HepG2 (cell line): Measurements from ENCODE around the gene PLEKHN1. TPM values are rescaled to one million over a fixed set of nuclear protein-coding genes. Genes with fewer than 3 reads are reported as not detected.
A peak's percentile ranks its signal among the peaks of the same experiment; 100 is the strongest.

Experiments used
- ATAC-seq: fragments of 200-7000 bp; cut with Tn5 transposase; 3 replicates; pipeline ENCODE4 v1.9.1; 2020; ENCODE audit warnings: mild to moderate bottlenecking, moderate library complexity
- Bru-seq: library from RNA; stranded (reverse); fragments of 400-500 nt; gene quantifications from one replicate; lab custom pipeline; 2021; lab: Mats Ljungman, UMichigan
- BruChase-seq, 2 experiments: library from RNA; stranded (reverse); fragments of 400-500 nt; gene quantifications; one replicate each; lab custom pipeline; 2021; lab: Mats Ljungman, UMichigan
- BruUV-seq: library from RNA; stranded (reverse); fragments of 400-500 nt; replicated peaks from 2 replicates; lab custom pipeline; 2021; lab: Mats Ljungman, UMichigan
- CTCF ChIA-PET: fragments of 300-600 bp; formaldehyde crosslinking; extraction: SDS; loops from one replicate; lab custom pipeline; 2021; ENCODE audit warnings: low total read pairs, inconsistent platforms, low intra/inter-chr PET ratio; lab: Yijun Ruan, JAX
- POLR2A ChIA-PET: fragments of 350-600 bp; sonication (Branson Sonifier 250); formaldehyde crosslinking; loops from one replicate; lab custom pipeline; 2020; ENCODE audit warnings: antibody characterized with exemption, inconsistent platforms; lab: Yijun Ruan, JAX
- DNase-seq: peaks from one replicate; pipeline ENCODE4 v3.0.0-alpha.2; 2015; ENCODE audit warnings: low spot score
- FAIRE-seq: peaks from 3 replicates; lab custom pipeline; 2011; peaks lifted over from hg19 to GRCh38; lab: Jason Lieb, UNC
- H2AFZ ChIP-seq: one replicate; pipeline ENCODE4 v1.6.1; 2011; ENCODE audit warnings: low read length, inconsistent platforms
- H3K27ac ChIP-seq: fragments of 300-600 bp; 3 replicates; pipeline ENCODE4 v1.8.0; 2011; ENCODE audit warnings: mixed run types, mild to moderate bottlenecking, mixed read lengths, low read length, inconsistent platforms; ENCODE audit not compliant: insufficient read depth; ENCODE audit errors: extremely low read length
- H3K27me3 ChIP-seq, 2 experiments: fragments of 200-600 bp in 1 of 2; 2 replicates in 1 of 2; 3 replicates in 1 of 2; pipeline versions ENCODE4 v1.6.0 to v1.8.0; 2011; ENCODE audit warnings: low read length in 2 of 2, mild to moderate bottlenecking in 2 of 2, moderate library complexity in 2 of 2, inconsistent platforms in 1 of 2; ENCODE audit not compliant: insufficient read depth in 2 of 2, control insufficient read depth in 1 of 2
- H3K36me3 ChIP-seq, 2 experiments: fragments of 200-600 bp in 1 of 2; replicated peaks in 1 of 2; 2 replicates in 1 of 2; 3 replicates in 1 of 2; pipeline versions ENCODE4 v1.5.1 to v1.8.0; 2011; ENCODE audit warnings: low read length in 2 of 2, inconsistent platforms in 1 of 2; ENCODE audit not compliant: insufficient read depth in 2 of 2, control insufficient read depth in 1 of 2
- H3K4me1 ChIP-seq: 2 replicates; pipeline ENCODE4 v1.5.1; 2012; ENCODE audit warnings: low read length, inconsistent platforms; ENCODE audit not compliant: insufficient read depth
- H3K4me2 ChIP-seq: 2 replicates; pipeline ENCODE4 v1.6.0; 2011; ENCODE audit warnings: low read depth, low read length, inconsistent platforms
- H3K4me3 ChIP-seq, 3 experiments: fragments of 200-600 bp in 1 of 3; sonication (generic), shearing (Covaris generic) in 1 of 3; replicated peaks in 1 of 3; 2 replicates each; pipeline ENCODE4 v1.5.1; 2011 to 2016; ENCODE audit warnings: low read length in 3 of 3, inconsistent platforms in 2 of 3, low read depth in 2 of 3, mild to moderate bottlenecking in 2 of 3, control low read depth in 1 of 3, mixed read lengths in 1 of 3; ENCODE audit not compliant: insufficient read depth in 1 of 3
- H3K79me2 ChIP-seq: one replicate; pipeline ENCODE4 v1.6.1; 2011; ENCODE audit warnings: low read length, inconsistent platforms; ENCODE audit not compliant: insufficient read depth
- H3K9ac ChIP-seq: 2 replicates; pipeline ENCODE4 v1.6.0; 2011; ENCODE audit warnings: mild to moderate bottlenecking, low read depth, low read length, inconsistent platforms; ENCODE audit not compliant: insufficient read depth
- H3K9me3 ChIP-seq: 2 replicates; pipeline ENCODE4 v1.5.1; 2012; ENCODE audit warnings: mild to moderate bottlenecking, low read length
- H4K20me1 ChIP-seq: 2 replicates; pipeline ENCODE4 v1.6.0; 2011; ENCODE audit warnings: inconsistent platforms, mild to moderate bottlenecking, low read length, moderate library complexity; ENCODE audit not compliant: insufficient read depth
- ATF3 ChIP-seq: sonication (generic); formaldehyde crosslinking; IDR thresholded peaks from 2 replicates; pipeline ENCODE4 v1.4.0; 2020; ENCODE audit warnings: missing genetic modification reagents
- ATF7-NPFF ChIP-seq: sonication (generic); formaldehyde crosslinking; IDR thresholded peaks from 2 replicates; pipeline ENCODE4 v1.8.1; 2023; ENCODE audit warnings: mild to moderate bottlenecking, low read depth, missing genetic modification reagents, moderate library complexity
- DZIP1 ChIP-seq: sonication (generic); formaldehyde crosslinking; IDR thresholded peaks from 2 replicates; pipeline ENCODE4 v1.5.0; 2020; ENCODE audit warnings: mild to moderate bottlenecking, missing genetic modification reagents
- GATA4 ChIP-seq: sonication (generic); IDR thresholded peaks from 2 replicates; pipeline ENCODE4 v1.6.1; 2016; ENCODE audit warnings: antibody characterized with exemption, low read depth, borderline replicate concordance
- KLF15 ChIP-seq: sonication (generic); formaldehyde crosslinking; IDR thresholded peaks from 2 replicates; pipeline ENCODE4 v1.8.1; 2023; ENCODE audit warnings: borderline replicate concordance, mild to moderate bottlenecking, inconsistent platforms, missing genetic modification reagents, mixed read lengths
- KLF16 ChIP-seq, 2 experiments: sonication (generic) in 1 of 2; formaldehyde crosslinking in 1 of 2; IDR thresholded peaks; 2 replicates each; pipeline versions ENCODE4 v1.6.1 to v1.8.0; 2016 to 2023; ENCODE audit warnings: missing genetic modification reagents in 2 of 2, missing compliant biosample characterization in 1 of 2
- NAIF1 ChIP-seq: sonication (generic); formaldehyde crosslinking; IDR thresholded peaks from 2 replicates; pipeline ENCODE4 v1.5.0; 2020; ENCODE audit warnings: mild to moderate bottlenecking, missing genetic modification reagents, borderline replicate concordance
- PATZ1 ChIP-seq: sonication (generic); formaldehyde crosslinking; IDR thresholded peaks from 2 replicates; pipeline ENCODE4 v1.4.0; 2020; ENCODE audit warnings: missing genetic modification reagents
- SRSF1 ChIP-seq: fragments of 200-400 bp; formaldehyde crosslinking; optimal IDR thresholded peaks from 2 replicates; pipeline ENCODE3; 2017; ENCODE audit warnings: mild to moderate bottlenecking, low read depth, low read length, moderate library complexity
- SRY ChIP-seq: sonication (generic); formaldehyde crosslinking; IDR thresholded peaks from 2 replicates; pipeline ENCODE4 v1.8.0; 2022; ENCODE audit warnings: mild to moderate bottlenecking, missing genetic modification reagents
- ZNF501 ChIP-seq: sonication (generic); formaldehyde crosslinking; IDR thresholded peaks from 2 replicates; pipeline ENCODE4 v1.5.1; 2020; ENCODE audit warnings: mild to moderate bottlenecking, moderate library complexity, missing genetic modification reagents
- ZNF616 ChIP-seq: sonication (generic); formaldehyde crosslinking; IDR thresholded peaks from 2 replicates; pipeline ENCODE4 v1.5.0; 2020; ENCODE audit warnings: low read depth, mild to moderate bottlenecking, missing genetic modification reagents
- ZNF777 ChIP-seq: sonication (generic); formaldehyde crosslinking; IDR thresholded peaks from 2 replicates; pipeline ENCODE4 v1.4.0; 2020; ENCODE audit warnings: missing genetic modification reagents
- WGBS: methylation state at CpG from one replicate; pipeline ENCODE4 v1.1.6; 2017; ENCODE audit warnings: low lambda C conversion rate; 5-methylcytosine and 5-hydroxymethylcytosine counted together
- in situ Hi-C: cut with HindIII; loops from 2 replicates; pipeline ENCODE4 v1.10.0; 2017; ENCODE audit warnings: low pct_unique_long_range_greater_than_20kb; ENCODE audit not compliant: extremely low pct_ligation_motif_present
- intact Hi-C: fragments of 100-400 bp; cut with micrococcal nuclease; formaldehyde crosslinking; loops from one replicate; pipeline ENCODE4 v1.10.0; 2022; ENCODE audit not compliant: unreplicated experiment
- long read RNA-seq, 2 experiments: library from RNA in 1 of 2; library from polyadenylated mRNA in 1 of 2; stranded (forward) in 1 of 2; unstranded in 1 of 2; transcript quantifications; one replicate each; pipeline ENCODE4 v2.0.0, GENCODE V29; 2019 to 2022
- polyA minus RNA-seq, 3 experiments: library from RNA; depleted of rRNA, polyadenylated mRNA; stranded (reverse); fragments of >200 nt; gene quantifications; 2 replicates each; pipeline ENCODE4 v1.2.3, GENCODE V29; 2011; ENCODE audit warnings: low replicate concordance in 1 of 3
- polyA plus RNA-seq, 8 experiments: library from polyadenylated mRNA; depleted of rRNA in 3 of 8; stranded (reverse) in 7 of 8; unstranded in 1 of 8; fragments of >200 nt; fragmentation: Illumina TruSeq in 4 of 8; extraction: Trizol in 4 of 8; gene quantifications; 2 replicates each; pipeline versions ENCODE4 v1.2.1 to v1.2.3, GENCODE V29; 2011 to 2016; ENCODE audit warnings: low read depth in 4 of 8, missing spikeins in 1 of 8, mixed read lengths in 1 of 8; ENCODE audit not compliant: insufficient read depth in 1 of 8
- total RNA-seq, 5 experiments: library from RNA; depleted of rRNA; stranded (reverse); fragments of >200 nt; fragmentation: Illumina TruSeq; extraction: Trizol; gene quantifications; 2 replicates each; pipeline ENCODE4 v1.2.3, GENCODE V29; 2016; ENCODE audit warnings: low read depth in 1 of 5

Gene PLEKHN1
- 0.21 and 0.42 TPM in 2 replicates for total RNA-seq (2016; rRNA removed; fragmentation: Illumina TruSeq; extraction: Trizol)
- not detected in 2 replicates for total RNA-seq (2016; cell fraction: cytosol; rRNA removed; fragmentation: Illumina TruSeq; extraction: Trizol; ENCODE audit: low read depth)
- total RNA-seq (2016; cell fraction: insoluble cytoplasmic fraction; rRNA removed; fragmentation: Illumina TruSeq; extraction: Trizol), result 0.31 and 0.48 TPM in 2 replicates
- 0.15 and 0.17 TPM in 2 replicates for total RNA-seq (2016; cell fraction: membrane; rRNA removed; fragmentation: Illumina TruSeq; extraction: Trizol)
- total RNA-seq (2016; cell fraction: nucleus; rRNA removed; fragmentation: Illumina TruSeq; extraction: Trizol), result 0.59 and 0.63 TPM in 2 replicates
- polyA plus RNA-seq (2011; rRNA removed), result 0.58 and 0.59 TPM in 2 replicates
- polyA plus RNA-seq (2011; cell fraction: cytosol; rRNA removed), result 0.13 and 0.23 TPM in 2 replicates
- 13.2 and 15.5 TPM in 2 replicates for polyA plus RNA-seq (2011; cell fraction: nucleus; rRNA removed)
- polyA plus RNA-seq (2012), result 0.51 and 0.55 TPM in 2 replicates
- 0.05 and 0.09 TPM in 2 replicates for polyA plus RNA-seq (2016; cell fraction: cytosol; fragmentation: Illumina TruSeq; extraction: Trizol; ENCODE audit: low read depth)
- polyA plus RNA-seq (2016; cell fraction: insoluble cytoplasmic fraction; fragmentation: Illumina TruSeq; extraction: Trizol; ENCODE audit: low read depth), result 0.29 and 0.48 TPM in 2 replicates
- 0.13 and 0.29 TPM in 2 replicates for polyA plus RNA-seq (2016; cell fraction: membrane; fragmentation: Illumina TruSeq; extraction: Trizol; ENCODE audit: low read depth)
- 2.6 and 2.7 TPM in 2 replicates for polyA plus RNA-seq (2016; cell fraction: nucleus; fragmentation: Illumina TruSeq; extraction: Trizol; ENCODE audit: insufficient read depth, low read depth)
- 0.26 and 0.54 TPM in 2 replicates for polyA minus RNA-seq (2011; rRNA and poly(A)+ RNA removed; ENCODE audit: low replicate concordance)
- polyA minus RNA-seq (2011; cell fraction: cytosol; rRNA and poly(A)+ RNA removed), result 0.53 TPM in 1 of 2 replicates, not detected in the other
- 1.8 and 1.9 TPM in 2 replicates for polyA minus RNA-seq (2011; cell fraction: nucleus; rRNA and poly(A)+ RNA removed)
- percentile 28 among the genes with signal in this experiment for Bru-seq, nascent RNA
- BruChase-seq, experiment 1, labeled RNA remaining after a 6-hour chase, result percentile 32 among the genes with signal in this experiment
- BruChase-seq, experiment 2, labeled RNA remaining after a 2-hour chase, result percentile 26 among the genes with signal in this experiment
- long read RNA-seq, experiment 1, partial matches to known transcripts, result 1 of 1 reads
- long read RNA-seq, experiment 1, other reads (novel, unspliced or antisense), result 0 of 1 reads
- long read RNA-seq, experiment 2, partial matches to known transcripts, result 0 of 3 reads
- long read RNA-seq, experiment 2, other reads (novel, unspliced or antisense), result 3 of 3 reads

GRCh38 chr1:966135-966703 lies at the start of gene PLEKHN1:
Gene PLEKHN1 (plus strand): TSS chr1:966482. CDS start chr1:966532, 50 bp downstream.
- no peak for FAIRE-seq
- POLR2A ChIA-PET, result interaction anchor here (0.7 to 2.7 kb wide), 7 partner anchors 10 to 93 kb away, joined by 3 to 11 read pairs (median 3); partner anchors contain the start of gene PERM1
- intact Hi-C loops, result no loop called here
- TF ChIP-seq ATF7-NPFF, result peak; percentile 64
- no peak for TF ChIP-seq ZNF616 (CRISPR knock-in tag)
- TF ChIP-seq KLF15 (CRISPR knock-in tag), result no peak
- TF ChIP-seq ZNF777 (CRISPR knock-in tag), result peak; percentile 62
- TF ChIP-seq KLF16 (CRISPR knock-in tag; IDR thresholded peaks at IDR 0.05), result 0 out of 4 replicates have a peak, but pooled peaks of 1 of the 2 experiments have one; percentile 4
- peak; percentile 71 for TF ChIP-seq ZNF501 (CRISPR knock-in tag)
- peak; percentile 83 for TF ChIP-seq PATZ1 (CRISPR knock-in tag)
- TF ChIP-seq GATA4, result no peak
- TF ChIP-seq DZIP1 (CRISPR knock-in tag), result no peak; the same call in 1 of the 2 replicates
- TF ChIP-seq SRSF1, result peak; percentile 28
- no peak for TF ChIP-seq ATF3 (CRISPR knock-in tag)
- 0 out of 2 replicates have a peak, but pooled peaks have one; percentile 6 for TF ChIP-seq SRY (CRISPR knock-in tag)
- no peak for TF ChIP-seq NAIF1 (CRISPR knock-in tag)

More at GRCh38 chr1:966135-966703, at the start of gene PLEKHN1:
- Histone ChIP-seq H4K20me1 (no peaks in the 10 kb centered on the region), H3K4me2 (peak within 1 kb of the TSS; percentile 78), H3K36me3 (peaks cover 0 to 6% of the 10 kb centered on the region in 2 experiments; a peak in 1 of 5 replicates), H3K27ac (no peak within 1 kb of the TSS), H3K4me3 (peak within 1 kb of the TSS; percentile 47 to 82 (median 77); a peak in 5 of 6 replicates), H2AFZ (no peak within 1 kb of the TSS), H3K79me2 (no peaks in the 10 kb centered on the region), H3K9ac (peak within 1 kb of the TSS; percentile 64), H3K4me1 (peaks cover 30% of the 10 kb centered on the region), H3K9me3 (no peaks in the 10 kb centered on the region), H3K27me3 (no peaks in the 10 kb centered on the region; a peak in 1 of 5 replicates)
- no TSS peak for BruUV-seq
- DNase-seq, result peak; percentile 30
- 0% methylated on average over 7 of the region's 31 CpGs for WGBS
- CTCF ChIA-PET, result interaction anchor here (0.8 kb wide), 1 partner anchor 10 kb away, joined by 3 read pairs; no protein-coding TSS in a partner anchor
- in situ Hi-C loops, result no loop called here
- peak; percentile 77 for ATAC-seq
